Osteocyte (in vitro differentiated cells): Measurements from ENCODE around the gene RNF215. TPM values are rescaled to one million over a fixed set of nuclear protein-coding genes. Genes with fewer than 3 reads are reported as not detected.

ENCODE experiments used
- DNase-seq: peaks from one replicate; pipeline ENCODE4 v3.0.0; 2021; ENCODE audit warnings: mixed read lengths; ENCODE audit not compliant: unreplicated experiment; ENCODE audit errors: extremely low spot score
- H3K27ac Mint-ChIP-seq: one replicate; pipeline ENCODE4 v1.8.0; 2021; ENCODE audit warnings: mild to moderate bottlenecking, mixed read lengths; ENCODE audit not compliant: unreplicated experiment
- H3K27me3 Mint-ChIP-seq: one replicate; pipeline ENCODE4 v1.8.0; 2021; ENCODE audit warnings: mixed read lengths; ENCODE audit not compliant: unreplicated experiment
- H3K36me3 Mint-ChIP-seq: one replicate; pipeline ENCODE4 v1.8.0; 2021; ENCODE audit warnings: mixed read lengths; ENCODE audit not compliant: unreplicated experiment
- H3K4me1 Mint-ChIP-seq: one replicate; pipeline ENCODE4 v1.8.0; 2021; ENCODE audit warnings: mixed read lengths; ENCODE audit not compliant: unreplicated experiment
- H3K4me3 Mint-ChIP-seq: one replicate; pipeline ENCODE4 v1.8.0; 2021; ENCODE audit warnings: mild to moderate bottlenecking, moderate library complexity, mixed read lengths; ENCODE audit not compliant: unreplicated experiment
- H3K9me3 Mint-ChIP-seq: one replicate; pipeline ENCODE4 v1.8.0; 2021; ENCODE audit warnings: mixed read lengths; ENCODE audit not compliant: unreplicated experiment
- CTCF ChIP-seq: fragments of 200-600 bp; sonication (generic); IDR thresholded peaks from 2 replicates; pipeline ENCODE4 v1.5.0; 2021; ENCODE audit warnings: antibody characterized with exemption, mild to moderate bottlenecking, moderate library complexity
- total RNA-seq: library from RNA; stranded (reverse); gene quantifications from 2 replicates; pipeline ENCODE4 v1.2.1, GENCODE V29; 2021

Gene RNF215
- total RNA-seq, 1 donor from 2014 or later: 36.6 TPM

GRCh38 chr22:30399718-30400117 lies 12.5 kb upstream of the RNF215 start:
- Mint-ChIP-seq H3K27me3 (no peaks in the 10 kb centered on the region), H3K4me1 (peaks cover 33% of the 10 kb centered on the region), H3K36me3 (peaks cover 11% of the 10 kb centered on the region), H3K4me3 (no peak overlapping the region), H3K27ac (no peak overlapping the region), H3K9me3 (no peaks in the 10 kb centered on the region)
- DNase-seq: no peak
- TF ChIP-seq CTCF: no peak

- H3K27me3 Mint-ChIP-seq: no peaks in the 10 kb centered on the region
- H3K4me3 Mint-ChIP-seq: peak overlapping the region; percentile 93
- H3K36me3 Mint-ChIP-seq: peaks cover 6% of the 10 kb centered on the region
- no peaks in the 10 kb centered on the region for H3K9me3 Mint-ChIP-seq
- H3K4me1 Mint-ChIP-seq: peaks cover 33% of the 10 kb centered on the region
- peak overlapping the region; percentile 35 for H3K27ac Mint-ChIP-seq
- no peak for DNase-seq
- TF ChIP-seq CTCF: no peak
These were observed 11.8 kb upstream of the RNF215 start for GRCh38 chr22:30398685-30399680.

GRCh38 chr22:30397656-30398635 lies 10.7 kb upstream of the RNF215 start:
- no peaks in the 10 kb centered on the region for H3K27me3 Mint-ChIP-seq
- H3K9me3 Mint-ChIP-seq: no peaks in the 10 kb centered on the region
- H3K27ac Mint-ChIP-seq: peak overlapping the region; percentile 56
- peaks cover 33% of the 10 kb centered on the region for H3K4me1 Mint-ChIP-seq
- peaks cover 4% of the 10 kb centered on the region for H3K36me3 Mint-ChIP-seq
- DNase-seq: no peak
- peak overlapping the region; percentile 93 for H3K4me3 Mint-ChIP-seq
- TF ChIP-seq CTCF: no peak

- H3K4me3 Mint-ChIP-seq: peak within 1 kb of the TSS; percentile 93
- peaks cover 31% of the 10 kb centered on the region for H3K4me1 Mint-ChIP-seq
- no peak for TF ChIP-seq CTCF
- no peak for DNase-seq
- H3K36me3 Mint-ChIP-seq: peaks cover 4% of the 10 kb centered on the region
- H3K27me3 Mint-ChIP-seq: no peaks in the 10 kb centered on the region
- peak within 1 kb of the TSS; percentile 77 for H3K27ac Mint-ChIP-seq
- H3K9me3 Mint-ChIP-seq: no peaks in the 10 kb centered on the region
These were observed 9.9 kb upstream of the RNF215 start, which contains the start of gene SEC14L2 for GRCh38 chr22:30396871-30397655. Gene SEC14L2 (plus strand): TSS chr22:30397018. CDS start chr22:30397117, 99 bp downstream.
